GM18520 (cell line): ENCODE data around the gene RAP1GAP2.

Experiments
- ATAC-seq: cut with Tn5 transposase; IDR thresholded peaks from one replicate; pipeline ENCODE4 v1.9.1; 2021; ENCODE audit not compliant: unreplicated experiment

The RAP1GAP2 gene

DNA sequence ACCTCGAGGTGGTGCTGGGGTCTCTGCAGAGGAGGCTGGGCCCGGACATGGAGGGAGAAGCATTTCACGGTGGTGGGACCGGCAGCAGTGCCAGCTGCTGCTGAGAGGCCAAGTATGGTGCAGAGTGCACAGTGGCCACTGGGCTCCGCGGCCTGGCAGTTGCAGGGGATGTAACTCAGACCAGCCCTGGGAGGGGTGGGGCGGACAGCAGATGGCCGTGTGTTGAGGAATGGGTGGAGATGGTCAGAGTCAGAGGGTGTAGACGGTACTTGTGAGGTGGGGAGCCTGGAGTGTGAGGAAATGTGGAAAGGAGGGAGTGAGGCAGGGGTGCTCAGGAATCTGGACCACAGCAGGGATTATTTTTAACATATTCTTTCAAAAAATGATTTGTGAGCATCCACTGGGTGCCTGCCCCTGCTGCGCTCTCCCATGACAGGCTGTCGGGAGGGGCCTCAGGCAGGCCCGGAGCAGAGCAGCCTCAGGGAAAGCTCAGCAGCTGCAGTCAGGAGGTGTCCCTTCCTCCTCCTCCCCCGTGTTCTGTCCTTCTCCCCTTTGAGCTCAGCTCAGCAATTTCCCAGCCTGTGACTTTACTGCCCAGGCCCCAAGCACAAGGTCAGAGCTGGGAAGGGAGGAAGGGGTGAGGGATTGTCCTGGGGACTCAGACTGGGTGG lies 113.1 kb downstream of the RAP1GAP2 start:
- ATAC-seq: no peak

DNA sequence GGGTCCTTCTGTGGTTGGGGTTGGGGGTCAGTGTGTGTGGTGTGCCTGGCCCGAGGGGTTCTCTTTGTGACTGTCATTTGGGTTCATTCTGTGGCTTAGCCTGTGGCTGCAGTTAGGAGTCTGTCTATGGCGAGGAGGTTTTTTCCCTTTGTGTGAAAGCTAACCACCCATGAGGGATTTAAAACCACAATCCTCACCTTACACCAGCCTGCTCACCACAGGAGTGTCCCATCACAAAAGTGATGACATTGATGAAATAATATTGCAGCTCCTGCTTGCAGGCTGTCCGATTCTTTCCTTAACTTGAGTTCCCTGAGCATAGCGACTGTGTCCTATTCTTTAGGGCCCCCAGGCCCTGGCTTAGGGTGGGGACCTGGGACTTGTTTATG lies 113.6 kb downstream of the RAP1GAP2 start:
- ATAC-seq: no peak

DNA sequence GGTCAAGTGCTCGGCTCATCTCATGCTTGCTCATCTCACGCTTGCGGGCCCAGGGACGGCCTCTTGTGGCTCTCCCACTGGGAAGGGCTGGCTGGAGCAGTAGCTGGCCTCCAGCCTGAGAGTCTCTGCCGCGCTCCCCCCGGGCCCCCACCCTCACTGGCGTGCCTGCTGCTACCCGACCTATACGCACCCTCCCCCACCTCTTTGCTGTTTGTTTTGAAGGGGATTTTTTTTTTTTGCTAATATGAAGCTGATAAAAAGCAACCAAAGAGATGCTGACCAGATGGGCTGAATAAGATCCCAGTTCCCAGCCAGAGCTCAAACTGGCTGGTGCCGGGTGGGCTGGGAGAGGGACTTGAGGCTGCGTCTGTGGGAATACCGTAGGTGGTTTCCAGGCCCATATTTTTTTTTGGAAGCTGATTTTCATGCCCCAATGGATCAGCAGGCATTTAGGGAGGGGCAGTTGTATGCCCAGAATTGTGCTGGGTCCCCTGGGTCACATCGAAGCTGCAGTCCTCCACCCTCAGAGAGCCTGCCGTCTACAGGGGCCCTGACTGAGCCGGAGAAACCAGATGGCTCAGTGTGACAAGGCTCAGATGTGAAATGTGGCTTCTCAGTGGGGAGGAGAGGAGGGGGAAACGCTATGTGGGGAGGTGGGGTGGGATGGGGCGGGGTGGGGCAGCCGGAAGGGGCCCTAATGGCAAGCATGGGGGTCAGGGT lies 115.0 kb downstream of the RAP1GAP2 start:
- no peak for ATAC-seq

DNA sequence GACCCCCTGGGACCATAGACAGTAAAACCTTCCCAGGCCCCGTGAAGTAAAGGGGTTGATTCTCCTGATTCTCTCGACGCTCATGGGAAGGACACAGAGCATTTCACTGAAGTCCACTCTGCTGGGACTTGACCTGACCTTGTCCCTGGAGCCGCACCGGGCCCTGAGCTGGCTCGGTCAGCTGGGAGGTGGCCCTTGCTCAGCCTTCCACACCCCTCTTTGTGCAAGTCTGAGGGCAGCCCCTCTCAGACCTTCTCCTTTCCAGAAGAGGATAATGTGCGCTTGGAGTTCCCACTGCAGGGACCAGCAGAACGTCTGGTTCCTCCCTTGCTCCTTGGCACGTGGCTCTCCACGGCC lies 115.5 kb downstream of the RAP1GAP2 start:
- no peak for ATAC-seq

DNA sequence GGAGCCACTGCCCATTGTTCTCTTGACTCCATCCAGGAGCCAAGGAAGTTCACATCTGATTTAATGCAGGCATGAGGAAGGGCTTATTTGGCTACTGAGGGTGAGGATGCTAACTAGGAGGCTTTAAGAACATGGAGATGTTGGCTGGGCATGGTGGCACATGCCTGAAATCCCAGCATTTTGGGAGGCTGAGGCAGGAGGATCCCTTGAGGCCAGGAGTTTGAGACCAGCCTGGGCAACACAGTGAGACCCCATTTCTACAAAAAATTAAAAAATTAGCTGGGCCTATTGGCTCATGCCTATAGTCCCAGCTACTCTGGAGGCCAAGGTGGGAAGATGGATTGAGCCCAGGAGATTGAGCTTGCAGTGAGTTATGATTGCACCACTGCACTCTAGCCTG lies 116.5 kb downstream of the RAP1GAP2 start:
- no peak for ATAC-seq

- no peak for ATAC-seq
These were observed 120.2 kb downstream of the RAP1GAP2 start for GRCh38 chr17:2916461-2916860.

- no peak for ATAC-seq
These were observed 125.2 kb downstream of the RAP1GAP2 start for GRCh38 chr17:2921443-2921842.

DNA sequence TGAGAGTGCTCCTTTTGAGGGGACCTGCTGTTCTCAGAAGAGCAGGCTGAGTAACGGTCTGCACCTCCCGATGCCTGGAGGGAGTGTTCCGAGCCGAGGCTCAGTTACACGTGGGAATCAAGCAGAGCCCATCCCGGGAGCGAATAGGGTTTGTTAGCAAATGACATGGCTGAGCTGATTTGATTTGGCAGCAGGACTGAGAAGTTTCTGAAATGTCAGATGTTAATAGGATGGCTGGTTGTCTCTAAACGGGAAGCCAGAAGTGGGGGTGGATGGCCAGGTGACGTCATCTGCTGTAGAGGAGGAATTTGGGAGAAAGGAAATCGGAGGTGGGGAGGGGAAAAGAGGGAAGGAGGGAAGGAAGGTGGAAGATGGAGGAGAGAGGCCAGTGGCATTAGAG lies 128.0 kb downstream of the RAP1GAP2 start:
- no peak for ATAC-seq

DNA sequence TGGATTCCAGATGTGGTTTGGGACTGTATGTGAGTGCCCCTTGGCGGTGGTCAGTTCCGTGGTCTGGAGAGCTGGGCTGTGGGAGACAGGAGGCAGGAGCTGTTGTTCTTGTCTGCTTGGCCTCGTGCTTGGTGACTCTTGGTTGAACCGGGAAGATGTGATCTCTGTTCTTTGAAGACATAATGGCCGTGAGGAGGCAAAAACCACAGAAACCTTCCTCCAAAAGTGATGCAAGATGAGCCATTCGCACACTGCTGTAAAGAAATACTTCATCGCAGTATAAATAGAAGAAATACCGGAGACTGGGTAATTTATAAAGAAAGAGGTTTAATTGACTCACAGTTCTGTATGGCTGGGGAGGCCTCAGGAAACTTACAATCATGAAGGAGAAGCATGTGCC lies 128.8 kb downstream of the RAP1GAP2 start:
- ATAC-seq: no peak

GRCh38 chr17:2926019-2926650 lies 129.9 kb downstream of the RAP1GAP2 start:
- ATAC-seq: no peak

DNA sequence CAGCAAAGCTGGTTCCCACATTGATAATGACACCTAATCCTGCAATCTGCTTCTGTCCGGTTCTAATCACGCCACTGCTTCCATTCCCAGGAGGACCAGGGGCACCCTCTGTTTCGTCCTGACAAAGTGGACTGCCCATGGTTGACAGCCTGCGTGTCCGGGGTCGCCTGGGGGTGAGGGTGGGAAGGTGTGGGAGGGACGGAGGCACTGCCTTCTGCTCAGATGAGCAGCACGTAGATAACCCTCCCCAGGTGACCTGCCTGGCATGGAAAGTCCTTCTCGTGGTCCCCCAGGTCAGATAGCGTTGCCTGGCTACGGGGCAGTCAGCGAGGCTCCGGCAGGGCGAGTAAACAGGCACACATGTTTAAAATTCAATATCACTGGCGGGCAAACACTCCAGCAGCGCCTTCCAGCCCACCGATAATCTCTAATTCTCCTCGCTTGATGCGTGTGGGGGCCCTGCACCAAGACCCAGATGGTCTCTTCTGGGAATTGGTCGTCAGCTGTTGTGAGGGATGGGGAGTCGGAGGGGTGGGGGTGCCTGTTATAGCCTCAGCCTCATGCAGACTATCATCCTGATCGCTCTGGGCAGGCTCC lies 132.2 kb downstream of the RAP1GAP2 start:
- no peak for ATAC-seq

- no peak for ATAC-seq
These were observed 133.8 kb downstream of the RAP1GAP2 start for GRCh38 chr17:2929881-2930533.

- ATAC-seq: no peak
These were observed 135.6 kb downstream of the RAP1GAP2 start for GRCh38 chr17:2931876-2932275.

DNA sequence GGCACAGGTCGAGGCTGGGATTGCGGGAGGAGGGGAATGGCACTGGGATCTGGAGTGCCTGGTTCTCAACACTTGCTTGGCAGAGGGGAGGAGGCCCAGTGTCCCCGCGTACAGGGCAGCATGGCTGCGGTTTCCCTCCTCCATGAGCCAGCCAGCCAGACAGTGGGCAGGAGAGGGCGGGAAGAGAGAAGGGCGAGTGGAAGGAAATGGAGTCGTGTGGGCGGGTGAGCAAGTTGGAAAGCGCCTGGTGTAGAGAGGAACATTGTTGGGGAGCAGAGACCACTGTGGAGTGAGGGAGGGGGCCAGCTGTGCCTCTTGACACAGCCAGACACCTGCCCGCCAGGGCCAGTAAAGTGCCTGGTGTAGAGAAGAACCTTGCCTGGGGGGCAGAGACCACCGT lies 136.7 kb downstream of the RAP1GAP2 start:
- ATAC-seq: no peak

- ATAC-seq: no peak
These were observed 137.4 kb downstream of the RAP1GAP2 start for GRCh38 chr17:2933606-2934005.

DNA sequence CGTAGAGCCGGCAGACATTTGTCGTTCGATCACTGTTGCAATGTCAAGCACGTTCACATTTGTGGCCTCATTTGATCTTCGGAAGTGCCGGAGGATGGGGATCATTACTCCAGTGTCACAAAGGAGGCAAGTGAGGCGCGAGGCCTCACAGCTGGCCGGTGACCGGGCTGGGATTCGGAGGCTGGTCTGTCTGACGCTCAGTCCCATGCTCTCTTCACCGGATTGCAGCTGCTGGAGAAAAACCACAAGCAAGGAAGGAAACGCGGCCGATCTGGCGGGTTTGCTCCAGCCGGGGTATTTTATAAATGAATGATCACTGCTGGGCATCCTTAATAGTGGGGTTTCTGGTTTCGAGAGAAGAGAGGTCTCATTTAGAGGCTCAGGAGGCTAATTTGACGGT lies 139.4 kb downstream of the RAP1GAP2 start:
- no peak for ATAC-seq

DNA sequence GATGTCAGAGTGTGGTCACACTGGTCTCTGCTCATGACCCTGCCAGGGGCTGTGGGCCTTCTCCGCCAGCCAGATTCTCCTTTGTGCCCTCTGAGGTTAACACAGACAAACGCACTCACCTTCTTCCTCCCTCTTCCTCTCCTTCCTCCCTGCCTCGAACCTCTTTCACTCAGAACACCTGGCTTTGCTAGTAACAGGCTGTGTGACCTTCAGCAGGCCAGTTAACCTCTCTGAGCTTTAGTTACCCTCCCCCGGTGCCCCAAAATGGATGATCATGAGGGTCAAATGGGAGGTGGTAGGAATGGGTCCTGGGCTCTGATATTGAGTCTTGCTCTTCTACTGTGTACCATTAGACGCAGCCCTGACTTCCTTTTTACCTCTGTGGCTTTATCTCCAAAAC lies 140.1 kb downstream of the RAP1GAP2 start:
- ATAC-seq: no peak

GRCh38 chr17:2936771-2937321 lies 140.6 kb downstream of the RAP1GAP2 start:
- ATAC-seq: no peak

GRCh38 chr17:2937331-2938003 lies 141.2 kb downstream of the RAP1GAP2 start:
- no peak for ATAC-seq

DNA sequence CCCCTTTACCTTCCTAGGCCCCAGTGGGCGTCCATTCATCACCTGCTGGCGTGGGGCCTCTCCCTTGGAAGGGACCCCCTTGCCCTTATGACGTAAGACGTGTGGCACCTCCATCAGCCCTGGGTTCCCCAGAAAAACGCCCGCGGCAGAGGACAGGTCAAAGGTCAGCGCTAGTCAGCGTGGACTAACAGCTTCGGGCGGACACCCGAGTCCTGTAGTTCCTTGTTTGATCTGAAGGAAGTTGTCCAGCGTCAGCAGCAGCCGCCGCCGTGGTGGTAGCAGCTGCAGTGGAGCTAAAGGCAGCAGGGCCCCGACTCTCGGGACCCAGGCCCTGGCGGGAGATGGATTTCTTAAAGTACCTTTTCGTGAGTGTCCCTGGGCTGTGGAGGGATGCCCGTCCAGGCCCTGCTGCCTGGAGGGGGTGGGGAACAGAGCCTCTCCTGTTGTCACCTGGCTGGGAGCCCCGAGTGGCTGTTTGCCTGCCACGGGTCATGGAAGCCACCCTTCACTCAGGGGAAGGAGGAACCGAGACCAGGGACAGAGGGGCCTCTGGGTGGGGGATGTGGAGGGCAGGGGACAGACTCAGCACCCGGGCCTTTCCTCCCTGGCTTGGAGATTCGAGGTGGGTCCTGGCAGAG lies 143.6 kb downstream of the RAP1GAP2 start:
- ATAC-seq: no peak
